Mucosa of stomach (tissue), 1 donor: Measurements from ENCODE around the gene NAV3.

ENCODE experiments used
- H3K27me3 ChIP-seq: one replicate; pipeline ENCODE4 v1.7.0; 2013; ENCODE audit warnings: mild to moderate bottlenecking, low read length; ENCODE audit not compliant: control insufficient read depth, insufficient read depth
- H3K36me3 ChIP-seq: one replicate; pipeline ENCODE4 v1.7.0; 2013; ENCODE audit warnings: low read length; ENCODE audit not compliant: control insufficient read depth, insufficient read depth
- H3K4me1 ChIP-seq: one replicate; pipeline ENCODE4 v1.7.0; 2013; ENCODE audit warnings: mild to moderate bottlenecking, low read length; ENCODE audit not compliant: control insufficient read depth, insufficient read depth
- H3K4me3 ChIP-seq: one replicate; pipeline ENCODE4 v1.7.0; 2013; ENCODE audit warnings: low read length
- H3K9ac ChIP-seq: one replicate; pipeline ENCODE4 v1.7.0; 2013; ENCODE audit warnings: mild to moderate bottlenecking, low read length, moderate library complexity
- H3K9me3 ChIP-seq: one replicate; pipeline ENCODE4 v1.7.0; 2013; ENCODE audit warnings: mild to moderate bottlenecking, low read length, moderate library complexity; ENCODE audit not compliant: control insufficient read depth
- donor health status: Pancreatic carcinoma.

The NAV3 gene

GRCh38 chr12:78186670-78187069 is 356.0 kb downstream of the NAV3 start:
- no peaks in the 10 kb centered on the region for H3K9me3 ChIP-seq
- H3K4me1 ChIP-seq: no peaks in the 10 kb centered on the region
- no peaks in the 10 kb centered on the region for H3K27me3 ChIP-seq
- no peak overlapping the region for H3K4me3 ChIP-seq
- H3K36me3 ChIP-seq: no peaks in the 10 kb centered on the region
- no peak overlapping the region for H3K9ac ChIP-seq

- Histone ChIP-seq H3K9me3 (no peaks in the 10 kb centered on the region), H3K4me1 (no peaks in the 10 kb centered on the region), H3K4me3 (no peak overlapping the region), H3K27me3 (no peaks in the 10 kb centered on the region), H3K36me3 (no peaks in the 10 kb centered on the region), H3K9ac (no peak overlapping the region)
These were observed 357.0 kb downstream of the NAV3 start for GRCh38 chr12:78187741-78188140.

- Histone ChIP-seq H3K9ac (no peak overlapping the region), H3K9me3 (no peaks in the 10 kb centered on the region), H3K27me3 (no peaks in the 10 kb centered on the region), H3K4me1 (no peaks in the 10 kb centered on the region), H3K36me3 (no peaks in the 10 kb centered on the region), H3K4me3 (no peak overlapping the region)
These were observed 359.0 kb downstream of the NAV3 start for GRCh38 chr12:78189656-78190055.

- H3K36me3 ChIP-seq: no peaks in the 10 kb centered on the region
- no peaks in the 10 kb centered on the region for H3K27me3 ChIP-seq
- no peak overlapping the region for H3K4me3 ChIP-seq
- no peak overlapping the region for H3K9ac ChIP-seq
- H3K9me3 ChIP-seq: no peaks in the 10 kb centered on the region
- H3K4me1 ChIP-seq: no peaks in the 10 kb centered on the region
These were observed 360.9 kb downstream of the NAV3 start for GRCh38 chr12:78191611-78192010.

- no peaks in the 10 kb centered on the region for H3K36me3 ChIP-seq
- H3K4me1 ChIP-seq: no peaks in the 10 kb centered on the region
- no peaks in the 10 kb centered on the region for H3K27me3 ChIP-seq
- H3K9ac ChIP-seq: no peak overlapping the region
- no peaks in the 10 kb centered on the region for H3K9me3 ChIP-seq
- no peak overlapping the region for H3K4me3 ChIP-seq
These were observed 362.3 kb downstream of the NAV3 start for GRCh38 chr12:78192979-78193378.

- Histone ChIP-seq H3K36me3 (no peaks in the 10 kb centered on the region), H3K9me3 (no peaks in the 10 kb centered on the region), H3K4me3 (no peak overlapping the region), H3K4me1 (no peaks in the 10 kb centered on the region), H3K27me3 (no peaks in the 10 kb centered on the region), H3K9ac (no peak overlapping the region)
These were observed 363.8 kb downstream of the NAV3 start for GRCh38 chr12:78194448-78194847.

GRCh38 chr12:78198896-78199295 is 368.2 kb downstream of the NAV3 start:
- H3K9ac ChIP-seq: no peak overlapping the region
- H3K27me3 ChIP-seq: no peaks in the 10 kb centered on the region

GRCh38 chr12:78199926-78200325 is 369.2 kb downstream of the NAV3 start:
- H3K4me3 ChIP-seq: no peak overlapping the region
- H3K9me3 ChIP-seq: no peaks in the 10 kb centered on the region
- H3K4me1 ChIP-seq: no peaks in the 10 kb centered on the region
- H3K9ac ChIP-seq: no peak overlapping the region
- H3K27me3 ChIP-seq: no peaks in the 10 kb centered on the region
- no peaks in the 10 kb centered on the region for H3K36me3 ChIP-seq

More at GRCh38 chr12:78198896-78199295, 368.2 kb downstream of the NAV3 start:
- Histone ChIP-seq H3K9me3 (no peaks in the 10 kb centered on the region), H3K4me1 (no peaks in the 10 kb centered on the region), H3K36me3 (no peaks in the 10 kb centered on the region), H3K4me3 (no peak overlapping the region)

GRCh38 chr12:78204926-78205325 is 374.2 kb downstream of the NAV3 start:
- no peaks in the 10 kb centered on the region for H3K9me3 ChIP-seq
- H3K36me3 ChIP-seq: no peaks in the 10 kb centered on the region
- H3K9ac ChIP-seq: no peak overlapping the region
- H3K4me3 ChIP-seq: no peak overlapping the region
- no peaks in the 10 kb centered on the region for H3K4me1 ChIP-seq
- no peaks in the 10 kb centered on the region for H3K27me3 ChIP-seq

GRCh38 chr12:78208092-78208491 is 377.4 kb downstream of the NAV3 start:
- no peak overlapping the region for H3K9ac ChIP-seq

GRCh38 chr12:78209846-78210505 is 379.3 kb downstream of the NAV3 start:
- H3K4me3 ChIP-seq: no peak overlapping the region
- H3K27me3 ChIP-seq: no peaks in the 10 kb centered on the region
- no peak overlapping the region for H3K9ac ChIP-seq
- H3K4me1 ChIP-seq: no peaks in the 10 kb centered on the region
- no peaks in the 10 kb centered on the region for H3K9me3 ChIP-seq
- H3K36me3 ChIP-seq: no peaks in the 10 kb centered on the region

More at GRCh38 chr12:78208092-78208491, 377.4 kb downstream of the NAV3 start:
- Histone ChIP-seq H3K9me3 (no peaks in the 10 kb centered on the region), H3K4me1 (no peaks in the 10 kb centered on the region), H3K27me3 (no peaks in the 10 kb centered on the region), H3K36me3 (no peaks in the 10 kb centered on the region), H3K4me3 (no peak overlapping the region)

GRCh38 chr12:78210506-78210860 is 379.8 kb downstream of the NAV3 start:
- no peaks in the 10 kb centered on the region for H3K36me3 ChIP-seq
- no peak overlapping the region for H3K4me3 ChIP-seq
- no peak overlapping the region for H3K9ac ChIP-seq
- H3K27me3 ChIP-seq: no peaks in the 10 kb centered on the region
- H3K9me3 ChIP-seq: no peaks in the 10 kb centered on the region
- H3K4me1 ChIP-seq: no peaks in the 10 kb centered on the region

- Histone ChIP-seq H3K9ac (no peak overlapping the region), H3K9me3 (no peaks in the 10 kb centered on the region), H3K4me1 (no peaks in the 10 kb centered on the region), H3K27me3 (no peaks in the 10 kb centered on the region), H3K4me3 (no peak overlapping the region), H3K36me3 (no peaks in the 10 kb centered on the region)
These were observed 380.2 kb downstream of the NAV3 start for GRCh38 chr12:78210894-78211302.
